ENCODE measurements around the gene HIPK2.

Gene HIPK2

GRCh38 chr7:139725858-139726484 lies 51.8 kb downstream of the HIPK2 start:
- POLR2A ChIA-PET = no interaction called here
- DNase-seq (ENCODE audit: extremely low spot score) = no peak
- CTCF ChIA-PET = interaction anchor here (1.0 to 1.2 kb wide), 2 partner anchors 8 to 80 kb away, joined by 3 to 5 read pairs; no protein-coding TSS in a partner anchor
- no peak for TF ChIP-seq ZNF384 (IDR thresholded peaks at IDR 0.05)

- no peak for DNase-seq (ENCODE audit: extremely low spot score)
- POLR2A ChIA-PET = no interaction called here
- CTCF ChIA-PET = interaction anchor here (0.7 to 1.2 kb wide), 4 partner anchors 9 to 1089 kb away, joined by 3 to 5 read pairs (median 3); no protein-coding TSS in a partner anchor
- TF ChIP-seq L3MBTL2 (conservative IDR thresholded peaks at IDR 0.05) = no peak
- TF ChIP-seq FOXA1 (IDR thresholded peaks at IDR 0.05) = no peak
- no peak for TF ChIP-seq PKNOX1 (IDR thresholded peaks at IDR 0.05)
- no peak for TF ChIP-seq BHLHE40 (IDR thresholded peaks at IDR 0.05; ENCODE audit: borderline replicate concordance)
Observed at GRCh38 chr7:139725077-139725476, 52.7 kb downstream of the HIPK2 start.

GRCh38 chr7:139722604-139723003 lies 55.2 kb downstream of the HIPK2 start:
- ChIA-PET POLR2A (no interaction called here), CTCF (no interaction called here)
- DNase-seq (ENCODE audit: extremely low spot score) = no peak
- TF ChIP-seq FOXK2 (IDR thresholded peaks at IDR 0.05) = no peak
- no peak for TF ChIP-seq SUZ12 (IDR thresholded peaks at IDR 0.05)
- TF ChIP-seq ZNF384 (IDR thresholded peaks at IDR 0.05) = no peak
- TF ChIP-seq FOXM1 (IDR thresholded peaks at IDR 0.05; ENCODE audit: borderline replicate concordance) = no peak
- TF ChIP-seq TARDBP (IDR thresholded peaks at IDR 0.05) = no peak
- no peak for TF ChIP-seq BHLHE40 (IDR thresholded peaks at IDR 0.05; ENCODE audit: borderline replicate concordance)
- no peak for TF ChIP-seq LEF1 (IDR thresholded peaks at IDR 0.05; ENCODE audit: borderline replicate concordance)
- no peak for TF ChIP-seq HDGF (IDR thresholded peaks at IDR 0.05; ENCODE audit: borderline replicate concordance)
- no peak for TF ChIP-seq ARNT (IDR thresholded peaks at IDR 0.05)
- TF ChIP-seq L3MBTL2 (conservative IDR thresholded peaks at IDR 0.05) = no peak
- no peak for TF ChIP-seq SP1 (IDR thresholded peaks at IDR 0.05)
- TF ChIP-seq ELF4 (IDR thresholded peaks at IDR 0.05) = no peak
- TF ChIP-seq FOXA1 (IDR thresholded peaks at IDR 0.05) = no peak
- TF ChIP-seq CTBP1 (IDR thresholded peaks at IDR 0.05; ENCODE audit: borderline replicate concordance) = no peak

- ChIA-PET POLR2A (no interaction called here), CTCF (no interaction called here)
- no peak for DNase-seq (ENCODE audit: extremely low spot score)
- TF ChIP-seq FOXK2 (IDR thresholded peaks at IDR 0.05) (no peak), TARDBP (IDR thresholded peaks at IDR 0.05) (no peak), LEF1 (IDR thresholded peaks at IDR 0.05; ENCODE audit: borderline replicate concordance) (no peak), L3MBTL2 (conservative IDR thresholded peaks at IDR 0.05) (no peak), FOXM1 (IDR thresholded peaks at IDR 0.05; ENCODE audit: borderline replicate concordance) (no peak), CTBP1 (IDR thresholded peaks at IDR 0.05; ENCODE audit: borderline replicate concordance) (no peak), FOXA1 (IDR thresholded peaks at IDR 0.05) (no peak)
Observed at GRCh38 chr7:139721821-139722220, 56.0 kb downstream of the HIPK2 start.

GRCh38 chr7:139721417-139721816 lies 56.4 kb downstream of the HIPK2 start:
- POLR2A ChIA-PET = no interaction called here
- TF ChIP-seq HDGF (IDR thresholded peaks at IDR 0.05; ENCODE audit: borderline replicate concordance) (no peak), L3MBTL2 (conservative IDR thresholded peaks at IDR 0.05) (no peak)
- no peak for DNase-seq (ENCODE audit: extremely low spot score)
- CTCF ChIA-PET = no interaction called here

GRCh38 chr7:139720705-139721231 lies 57.0 kb downstream of the HIPK2 start:
- DNase-seq (ENCODE audit: extremely low spot score) = no peak
- ChIA-PET CTCF (no interaction called here), POLR2A (no interaction called here)
- TF ChIP-seq FOXM1 (IDR thresholded peaks at IDR 0.05; ENCODE audit: borderline replicate concordance) (no peak), NFRKB (IDR thresholded peaks at IDR 0.05) (no peak), ARNT (IDR thresholded peaks at IDR 0.05) (no peak), L3MBTL2 (conservative IDR thresholded peaks at IDR 0.05) (no peak), ZNF384 (IDR thresholded peaks at IDR 0.05) (no peak), LEF1 (IDR thresholded peaks at IDR 0.05; ENCODE audit: borderline replicate concordance) (no peak), BHLHE40 (IDR thresholded peaks at IDR 0.05; ENCODE audit: borderline replicate concordance) (no peak), ELF4 (IDR thresholded peaks at IDR 0.05) (no peak), FOXA1 (IDR thresholded peaks at IDR 0.05) (no peak), PKNOX1 (IDR thresholded peaks at IDR 0.05) (no peak), HDGF (IDR thresholded peaks at IDR 0.05; ENCODE audit: borderline replicate concordance) (no peak), CTBP1 (IDR thresholded peaks at IDR 0.05; ENCODE audit: borderline replicate concordance) (no peak), SUZ12 (IDR thresholded peaks at IDR 0.05) (no peak), TARDBP (IDR thresholded peaks at IDR 0.05) (no peak), SP1 (IDR thresholded peaks at IDR 0.05) (no peak), FOXK2 (IDR thresholded peaks at IDR 0.05) (no peak)

GRCh38 chr7:139720186-139720585 lies 57.6 kb downstream of the HIPK2 start:
- CTCF ChIA-PET = no interaction called here
- TF ChIP-seq L3MBTL2 (conservative IDR thresholded peaks at IDR 0.05) (no peak), FOXM1 (IDR thresholded peaks at IDR 0.05; ENCODE audit: borderline replicate concordance) (no peak), LEF1 (IDR thresholded peaks at IDR 0.05; ENCODE audit: borderline replicate concordance) (no peak), ARNT (IDR thresholded peaks at IDR 0.05) (no peak)
- DNase-seq (ENCODE audit: extremely low spot score) = no peak
- POLR2A ChIA-PET = no interaction called here

Data from HEK293T (cell line).